ENCODE data around the gene PRPF19.
A peak's percentile ranks its signal among the peaks of the same experiment; 100 is the strongest.

The PRPF19 gene

DNA sequence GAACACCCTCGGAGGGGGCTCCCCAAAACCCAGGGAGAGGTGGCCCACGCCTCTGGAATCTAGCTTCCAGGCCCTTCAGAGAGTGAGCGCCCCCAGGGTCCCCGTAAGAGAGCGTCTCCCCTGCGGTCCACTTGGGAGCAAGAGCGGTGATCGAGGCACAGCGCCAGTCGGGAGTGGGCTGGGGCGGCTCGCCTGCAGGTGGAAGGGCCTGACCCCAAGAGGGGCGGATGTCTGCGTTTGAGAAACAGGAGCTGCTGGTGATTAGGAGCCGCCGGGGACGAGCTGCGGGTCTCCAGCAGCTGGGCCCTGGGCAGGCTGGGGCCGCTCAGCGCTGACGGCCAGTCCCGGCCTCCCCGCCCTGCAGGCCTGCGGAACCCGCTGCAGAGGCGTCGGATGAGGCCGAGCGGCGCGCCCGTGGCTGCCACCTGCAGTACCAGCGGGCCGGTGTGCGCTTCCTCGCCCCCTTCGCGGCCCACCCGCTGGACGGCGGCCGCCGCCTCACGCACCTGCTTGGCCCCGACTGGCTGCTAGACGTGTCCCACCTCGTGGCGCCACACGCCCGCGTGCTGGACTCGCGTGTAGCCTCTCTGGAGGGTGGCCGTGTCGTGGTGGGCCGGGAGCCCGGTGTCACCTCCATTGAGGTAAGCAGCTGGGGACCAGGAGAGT, 27.9 kb upstream of the PRPF19 start:
- no peak for DNase-seq (ENCODE audit: insufficient read length, low spot score)
- no peak for TF ChIP-seq POLR2A (IDR thresholded peaks at IDR 0.05; ENCODE audit: low read depth, low read length)
- FAIRE-seq: no peak

DNA sequence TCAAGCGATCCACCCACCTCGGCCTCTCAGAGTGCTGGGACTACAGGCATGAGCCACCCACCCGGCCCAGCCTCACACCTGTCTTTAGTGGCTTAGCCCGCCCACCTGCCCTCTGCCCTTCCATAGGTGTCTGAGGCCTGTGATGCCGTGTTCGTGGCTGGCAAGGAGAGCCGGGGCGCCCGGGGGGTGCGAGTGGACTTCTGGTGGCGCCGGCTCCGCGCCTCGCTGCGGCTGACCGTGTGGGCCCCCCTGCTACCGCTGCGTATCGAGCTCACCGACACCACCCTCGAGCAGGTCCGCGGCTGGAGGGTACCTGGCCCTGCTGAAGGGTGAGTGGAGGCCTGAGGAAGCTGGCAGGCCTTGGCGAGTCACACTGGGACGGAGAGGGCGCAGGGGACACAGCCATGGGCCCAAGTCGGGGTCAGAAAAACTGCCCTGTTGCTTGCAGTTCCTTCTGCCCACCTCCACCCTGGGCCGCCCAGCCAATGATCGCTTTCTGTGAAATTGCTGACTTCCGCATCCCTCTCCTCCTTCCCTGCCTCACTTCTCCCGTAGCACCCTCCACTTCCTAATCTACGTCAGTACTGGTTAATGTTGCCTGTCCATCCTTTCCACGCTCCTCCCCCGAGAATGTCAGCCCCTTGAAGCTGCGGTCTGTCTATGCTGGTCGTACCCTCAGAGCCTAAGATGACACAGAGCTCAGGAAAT, 27.2 kb upstream of the PRPF19 start:
- no peak for FAIRE-seq

DNA sequence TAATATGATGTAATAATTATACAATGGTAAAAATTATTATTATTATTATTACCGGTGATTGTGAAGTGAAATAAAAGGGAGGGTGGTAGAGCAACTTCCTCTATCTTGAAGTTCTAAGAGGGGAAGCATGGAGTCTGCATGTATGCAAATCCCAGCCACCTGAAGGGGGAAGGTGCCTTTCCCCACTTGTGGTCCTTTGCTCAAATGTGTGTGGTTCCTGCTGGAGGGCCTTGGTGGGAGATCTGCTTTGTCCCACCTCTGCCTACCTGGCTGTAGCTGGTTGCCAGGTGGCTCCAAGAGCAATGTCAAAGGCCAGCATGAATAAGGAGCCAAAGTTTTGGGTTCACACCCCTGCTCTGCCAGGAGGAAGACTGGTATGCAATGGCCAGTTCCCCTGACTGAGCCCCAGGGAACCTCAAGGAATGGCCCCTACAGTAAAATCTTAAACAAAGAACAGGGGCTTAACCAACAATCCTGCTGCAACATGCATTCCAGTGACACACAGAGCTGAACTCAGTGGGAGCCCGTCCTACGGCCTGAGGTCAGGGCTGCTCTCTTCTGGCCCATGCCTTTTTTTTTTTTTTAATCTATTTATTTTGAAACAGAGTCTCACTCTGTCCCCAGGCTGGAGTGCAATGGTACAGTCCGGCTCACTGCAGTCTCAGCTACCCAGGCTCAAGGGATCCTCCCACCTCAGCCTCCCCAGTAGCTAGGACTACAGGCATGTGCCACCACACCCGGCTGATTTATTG, 26.4 kb upstream of the PRPF19 start:
- FAIRE-seq: no peak
- no peak for TF ChIP-seq POLR2A (IDR thresholded peaks at IDR 0.05; ENCODE audit: low read depth, low read length)
- DNase-seq (ENCODE audit: insufficient read length, low spot score): no peak

More for the DNA sequence above, 27.2 kb upstream of the PRPF19 start:
- no peak for DNase-seq (ENCODE audit: insufficient read length, low spot score)
- no peak for TF ChIP-seq POLR2A (IDR thresholded peaks at IDR 0.05; ENCODE audit: low read depth, low read length)

DNA sequence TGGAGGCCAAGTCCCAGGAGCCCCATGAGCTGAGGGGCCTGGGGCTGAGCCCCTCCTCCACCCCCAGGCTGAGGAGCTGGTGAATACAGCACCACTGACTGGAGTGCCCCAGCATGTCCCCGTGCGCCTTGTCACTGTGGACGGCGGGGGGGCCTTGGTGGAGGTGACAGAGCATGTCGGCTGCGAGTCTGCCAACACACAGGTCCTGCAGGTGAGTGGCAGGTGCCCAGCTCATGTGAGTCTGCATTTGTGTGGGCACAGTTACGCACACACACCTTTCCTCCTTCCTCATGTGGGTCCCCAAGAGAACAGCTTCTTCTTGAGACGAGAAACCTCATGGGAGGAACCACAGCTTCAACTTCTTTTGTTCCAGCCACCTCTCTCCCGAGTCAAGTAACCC, 25.5 kb upstream of the PRPF19 start:
- no peak for FAIRE-seq
- DNase-seq (ENCODE audit: insufficient read length, low spot score): no peak

GRCh38 chr11:60930394-60930793, 24.0 kb upstream of the PRPF19 start:
- DNase-seq (ENCODE audit: insufficient read length, low spot score): no peak
- FAIRE-seq: no peak
- no peak for TF ChIP-seq POLR2A (IDR thresholded peaks at IDR 0.05; ENCODE audit: low read depth, low read length)

More for the DNA sequence above, 25.5 kb upstream of the PRPF19 start:
- no peak for TF ChIP-seq POLR2A (IDR thresholded peaks at IDR 0.05; ENCODE audit: low read depth, low read length)

- FAIRE-seq: no peak
- DNase-seq (ENCODE audit: insufficient read length, low spot score): no peak
- no peak for TF ChIP-seq POLR2A (IDR thresholded peaks at IDR 0.05; ENCODE audit: low read depth, low read length)
Observed at GRCh38 chr11:60929764-60930163, 23.4 kb upstream of the PRPF19 start.

DNA sequence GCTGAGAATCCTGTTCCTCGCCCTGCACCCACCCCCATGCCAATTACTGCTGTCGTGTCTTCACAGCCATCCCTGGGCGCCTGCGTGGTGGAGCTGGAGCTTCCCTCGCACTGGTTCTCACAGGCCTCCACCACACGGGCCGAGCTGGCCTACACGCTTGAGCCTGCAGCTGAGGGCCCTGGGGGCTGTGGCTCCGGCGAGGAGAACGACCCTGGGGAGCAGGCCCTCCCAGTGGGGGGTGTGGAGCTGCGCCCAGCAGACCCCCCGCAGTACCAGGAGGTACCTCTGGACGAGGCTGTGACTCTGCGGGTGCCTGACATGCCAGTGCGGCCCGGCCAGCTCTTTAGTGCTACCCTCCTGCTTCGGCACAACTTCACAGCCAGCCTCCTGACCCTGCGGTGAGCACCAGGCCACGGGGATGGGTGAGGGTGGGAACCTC, 22.2 kb upstream of the PRPF19 start:
- DNase-seq (ENCODE audit: insufficient read length, low spot score): no peak
- TF ChIP-seq POLR2A (IDR thresholded peaks at IDR 0.05; ENCODE audit: low read depth, low read length): no peak
- no peak for FAIRE-seq

GRCh38 chr11:60927600-60927999, 21.2 kb upstream of the PRPF19 start:
- DNase-seq (ENCODE audit: insufficient read length, low spot score) (no peak), FAIRE-seq (no peak)
- TF ChIP-seq POLR2A (IDR thresholded peaks at IDR 0.05; ENCODE audit: low read depth, low read length): no peak

DNA sequence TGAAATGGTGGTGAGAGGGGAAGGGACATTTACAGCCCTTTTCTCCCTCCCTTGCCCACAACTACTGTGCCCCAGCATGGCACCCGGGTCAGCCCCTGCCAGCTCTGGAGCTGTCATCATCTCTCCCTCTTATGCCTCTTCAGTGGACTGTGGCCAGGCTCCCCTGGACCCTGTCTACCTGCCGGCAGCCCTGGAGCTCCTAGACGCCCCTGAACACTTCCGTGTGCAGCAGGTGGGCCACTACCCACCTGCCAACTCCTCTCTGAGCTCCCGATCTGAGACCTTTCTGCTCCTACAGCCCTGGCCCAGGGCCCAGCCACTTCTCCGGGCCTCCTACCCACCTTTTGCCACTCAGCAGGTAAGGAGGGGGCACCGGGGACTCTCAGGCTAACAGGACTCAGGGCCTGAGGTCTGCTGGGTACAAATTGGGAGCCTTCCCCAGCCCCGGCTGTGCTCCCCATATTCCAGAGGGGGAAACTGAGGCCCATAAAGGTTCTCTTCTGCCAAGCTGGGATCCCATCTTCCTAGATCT, 20.7 kb upstream of the PRPF19 start:
- DNase-seq (ENCODE audit: insufficient read length, low spot score) (no peak), FAIRE-seq (no peak)
- no peak for TF ChIP-seq POLR2A (IDR thresholded peaks at IDR 0.05; ENCODE audit: low read depth, low read length)

GRCh38 chr11:60926500-60926899, 20.1 kb upstream of the PRPF19 start:
- no peak for TF ChIP-seq POLR2A (IDR thresholded peaks at IDR 0.05; ENCODE audit: low read depth, low read length)
- no peak for FAIRE-seq
- DNase-seq (ENCODE audit: insufficient read length, low spot score): no peak

DNA sequence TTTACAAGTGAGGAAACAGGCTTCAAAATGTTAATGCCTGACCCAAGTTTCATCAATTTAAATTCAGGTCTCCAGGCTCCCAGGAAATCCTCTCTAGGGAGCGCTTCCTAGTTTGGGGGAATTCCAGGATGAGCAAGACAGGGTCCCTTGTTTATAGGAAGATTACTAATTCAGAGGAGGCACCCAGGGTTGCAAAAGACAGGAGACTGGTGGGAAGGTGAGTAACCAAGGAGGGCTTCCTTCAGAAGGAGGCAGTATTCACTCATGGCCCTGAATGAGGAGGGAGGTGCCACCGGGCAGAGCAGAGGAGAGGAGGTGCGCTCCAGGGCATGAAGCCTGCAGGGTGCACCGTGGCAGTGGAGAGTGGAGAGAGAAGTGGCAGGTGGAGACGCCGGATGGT, 19.5 kb upstream of the PRPF19 start:
- no peak for TF ChIP-seq POLR2A (IDR thresholded peaks at IDR 0.05; ENCODE audit: low read depth, low read length)
- DNase-seq (ENCODE audit: insufficient read length, low spot score): peak; percentile 95
- FAIRE-seq: no peak

DNA sequence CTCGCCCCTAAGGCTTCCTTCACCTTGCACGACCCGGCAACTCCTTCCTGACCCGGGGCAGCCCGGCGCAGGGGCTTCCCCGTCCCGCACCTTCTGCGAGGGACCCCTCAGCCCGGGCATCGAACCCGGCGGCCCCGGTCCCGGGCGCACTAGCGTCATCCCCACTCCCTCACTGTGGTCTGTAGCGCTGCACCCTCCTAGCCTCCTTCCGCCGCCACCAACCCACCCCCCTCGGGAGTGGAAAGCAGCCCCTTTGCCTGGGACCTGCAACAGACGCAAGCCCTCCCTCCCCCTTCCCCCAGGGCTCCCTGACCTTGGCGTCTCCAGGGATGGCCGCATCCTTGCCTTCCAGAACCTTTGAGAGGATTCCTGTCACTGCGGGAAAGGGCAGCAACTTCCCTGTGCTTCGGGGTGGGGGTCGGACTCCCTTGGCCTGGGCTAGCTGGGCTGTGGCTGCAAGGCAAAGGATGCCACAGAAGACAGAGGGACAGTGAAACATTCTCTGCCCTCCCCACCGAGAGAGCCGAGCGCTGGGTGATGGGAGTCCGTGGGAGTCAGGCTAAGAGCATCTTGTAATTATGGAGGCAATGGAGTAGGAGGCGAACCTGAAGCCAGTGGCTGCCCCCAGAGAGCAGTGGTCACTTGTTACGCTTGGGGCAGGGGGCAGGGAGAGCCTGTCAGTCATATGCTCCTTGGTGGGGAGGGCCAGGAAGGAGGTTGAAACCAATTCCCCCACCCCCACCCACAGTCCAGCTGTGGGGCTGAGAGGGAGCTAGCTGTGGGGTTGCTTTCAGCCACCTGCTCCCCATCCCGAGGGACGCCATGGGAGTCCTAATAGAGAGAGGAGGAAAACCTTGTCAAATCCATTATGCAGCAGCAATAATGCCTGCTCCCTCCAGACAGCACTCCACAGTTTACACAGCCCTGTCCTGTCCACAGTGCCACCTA, 18.8 kb upstream of the PRPF19 start:
- TF ChIP-seq POLR2A (IDR thresholded peaks at IDR 0.05; ENCODE audit: low read depth, low read length): no peak
- no peak for DNase-seq (ENCODE audit: insufficient read length, low spot score)
- no peak for FAIRE-seq
